GM21737 (cell line): ENCODE data around the gene DNM3.
A peak's percentile ranks its signal among the peaks of the same experiment; 100 is the strongest.

Experiments used
- ATAC-seq: cut with Tn5 transposase; IDR thresholded peaks from one replicate; pipeline ENCODE4 v1.9.1; 2021; ENCODE audit warnings: mild to moderate bottlenecking, moderate library complexity; ENCODE audit not compliant: unreplicated experiment

DNM3 gene

DNA sequence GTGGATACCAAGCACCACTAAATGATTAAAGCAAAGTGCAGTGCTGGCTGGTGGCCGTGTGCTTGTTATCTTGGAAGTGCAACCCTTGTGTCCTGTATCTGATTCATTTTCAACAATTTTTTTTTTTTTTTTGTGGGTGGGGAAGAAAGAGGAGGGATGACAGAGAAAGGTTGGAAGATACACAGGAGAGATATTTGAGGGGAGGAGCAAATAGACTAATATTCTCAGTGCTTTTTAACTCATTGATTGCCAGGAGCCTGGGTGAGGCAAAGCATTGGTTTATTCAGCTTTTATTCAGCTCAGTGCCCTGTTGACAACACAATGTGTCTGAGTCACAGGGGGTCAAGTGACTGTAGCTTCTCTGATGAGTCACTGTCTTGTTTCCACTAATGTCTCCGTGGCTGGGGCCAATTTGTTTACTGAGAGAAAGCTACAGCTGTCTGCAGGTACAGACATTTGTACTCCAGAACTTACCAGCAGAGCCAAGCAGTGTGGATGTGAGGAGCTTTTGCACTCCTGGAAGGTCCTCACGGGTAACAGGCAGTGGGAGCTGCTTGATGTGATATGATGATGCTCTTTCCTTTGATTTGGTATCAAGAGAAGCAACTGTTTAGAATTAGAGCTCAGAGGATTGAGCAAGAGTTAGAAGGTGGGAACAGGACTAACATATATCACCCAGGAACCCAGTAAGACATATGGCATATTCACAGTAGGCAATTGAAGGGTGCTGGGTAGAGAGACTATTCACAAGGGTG is 23.6 kb upstream of the DNM3 start:
- ATAC-seq = peak; percentile 60

DNA sequence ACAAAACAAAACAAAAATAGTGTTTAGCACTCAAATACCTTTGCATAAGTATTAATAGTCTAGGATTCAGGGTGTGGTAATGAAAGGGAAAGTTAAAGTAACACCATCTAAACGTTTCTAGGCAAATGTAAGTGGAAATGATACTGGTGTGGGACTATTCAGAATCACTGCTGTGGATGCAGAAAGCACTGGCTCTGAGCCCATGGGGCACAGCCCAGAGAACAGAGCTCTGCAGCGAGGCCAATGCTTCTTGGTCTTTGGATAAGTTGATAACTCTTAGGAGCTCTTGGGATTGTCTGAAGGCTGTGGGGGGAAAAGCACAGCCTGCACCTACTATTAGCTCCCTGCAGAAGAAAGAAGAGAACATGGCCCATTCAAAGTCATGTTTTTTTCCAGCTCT is 21.4 kb upstream of the DNM3 start:
- no peak for ATAC-seq

DNA sequence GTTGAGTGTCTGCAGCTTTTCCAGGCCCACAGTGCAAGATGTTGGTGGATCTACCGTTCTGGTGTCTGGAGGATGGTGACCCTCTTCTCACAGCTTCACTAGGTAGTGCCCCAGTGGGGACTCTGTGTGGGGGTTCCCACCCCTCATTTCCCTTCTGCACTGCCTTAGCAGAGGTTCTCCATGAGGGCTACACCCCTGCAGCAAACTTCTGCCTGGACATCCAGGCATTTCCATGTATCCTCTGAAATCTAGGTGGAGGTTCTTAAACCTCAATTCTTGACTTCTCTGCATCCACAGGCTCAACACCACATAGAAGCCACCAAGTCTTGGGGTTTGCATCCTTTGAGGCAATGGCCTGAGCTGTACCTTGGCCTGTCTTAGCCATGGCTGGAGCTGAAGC is 14.3 kb upstream of the DNM3 start:
- no peak for ATAC-seq

DNA sequence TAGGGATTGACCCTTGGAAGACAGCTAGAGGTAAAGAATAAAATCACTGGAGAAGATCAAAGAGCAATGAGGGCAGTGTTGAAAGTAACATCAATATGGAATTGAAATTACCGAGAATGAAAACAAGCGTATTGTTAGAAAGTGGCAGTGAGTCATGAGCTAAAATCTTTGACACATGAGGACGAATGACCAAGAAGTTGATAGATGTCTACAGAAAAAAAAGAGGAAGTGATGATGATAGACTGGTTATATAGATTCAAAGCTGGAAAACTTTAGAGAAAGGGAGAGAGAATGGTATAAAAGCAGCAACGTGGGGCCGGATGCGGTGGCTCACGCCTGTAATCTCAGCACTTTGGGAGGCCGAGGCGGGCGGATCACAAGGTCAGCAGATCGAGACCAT is 12.5 kb upstream of the DNM3 start:
- no peak for ATAC-seq

DNA sequence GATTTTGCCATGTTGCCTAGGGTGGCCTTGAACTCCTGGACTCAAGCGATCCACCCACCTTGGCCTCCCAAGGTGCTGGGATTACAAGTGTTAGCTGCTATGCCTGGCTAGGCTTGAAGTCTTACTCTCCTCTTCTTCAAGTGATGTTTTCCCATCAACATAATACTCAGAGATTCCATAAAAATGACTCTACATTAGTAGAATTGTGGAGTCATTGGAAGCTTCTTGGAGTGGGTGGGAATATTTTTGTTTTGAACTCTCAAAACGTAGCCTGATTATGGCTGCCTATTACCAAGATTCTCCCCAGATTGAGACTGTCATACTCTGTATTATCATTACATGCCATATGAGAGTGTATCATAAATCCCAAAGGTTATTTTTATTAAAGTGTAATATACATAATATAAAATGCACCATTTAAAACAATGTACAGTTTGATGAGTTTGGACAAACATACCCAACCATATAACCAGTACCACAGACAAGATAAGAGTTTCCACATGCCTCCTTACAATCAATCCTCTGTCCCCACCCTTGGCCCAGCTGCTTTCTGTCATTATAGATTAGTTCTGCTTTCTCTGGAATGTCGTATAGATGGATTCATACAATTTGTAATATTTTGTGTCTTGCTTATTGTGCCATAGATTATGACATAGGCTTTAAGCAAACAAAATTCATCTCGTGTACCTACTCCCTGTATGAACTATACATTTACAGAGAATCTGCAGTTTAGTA is 8.0 kb upstream of the DNM3 start:
- no peak for ATAC-seq

DNA sequence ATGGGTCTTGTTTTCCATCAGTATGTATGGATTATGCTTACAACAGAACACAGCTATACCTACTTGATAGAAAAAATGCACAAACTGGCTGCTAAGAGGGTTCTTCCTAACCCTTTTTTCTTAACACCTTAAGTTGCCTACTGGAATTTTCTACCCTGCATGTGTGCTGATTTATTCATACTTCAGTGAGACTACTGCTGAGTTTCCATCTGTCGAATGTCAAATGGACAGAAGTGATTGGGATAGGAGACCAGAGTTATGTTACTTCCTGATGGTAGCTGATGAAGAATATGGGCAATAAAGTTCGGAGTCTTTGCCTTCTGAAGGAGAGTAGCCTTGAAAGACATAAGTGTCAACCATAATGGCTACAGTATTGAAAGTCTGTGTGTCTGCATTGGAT is 6.5 kb upstream of the DNM3 start:
- ATAC-seq = no peak

DNA sequence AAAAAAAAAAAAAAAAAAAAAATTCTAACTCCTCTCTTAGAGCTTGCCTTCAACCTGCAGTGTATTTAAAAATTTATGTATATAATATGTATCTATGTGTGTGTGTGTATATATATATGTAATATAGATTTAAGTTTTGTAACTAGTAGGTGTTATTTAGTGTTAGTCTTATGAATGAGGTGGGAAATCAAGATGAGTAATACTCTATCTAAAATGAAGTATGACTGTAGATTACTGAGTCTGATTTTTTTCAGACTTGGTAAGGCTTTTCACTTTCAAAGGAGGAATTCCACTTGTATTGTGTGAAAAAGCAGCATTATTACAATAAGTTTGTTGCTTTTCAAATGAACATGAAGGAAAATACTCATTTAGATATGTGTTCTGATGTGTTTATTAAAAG is 5.4 kb upstream of the DNM3 start:
- ATAC-seq = no peak

DNA sequence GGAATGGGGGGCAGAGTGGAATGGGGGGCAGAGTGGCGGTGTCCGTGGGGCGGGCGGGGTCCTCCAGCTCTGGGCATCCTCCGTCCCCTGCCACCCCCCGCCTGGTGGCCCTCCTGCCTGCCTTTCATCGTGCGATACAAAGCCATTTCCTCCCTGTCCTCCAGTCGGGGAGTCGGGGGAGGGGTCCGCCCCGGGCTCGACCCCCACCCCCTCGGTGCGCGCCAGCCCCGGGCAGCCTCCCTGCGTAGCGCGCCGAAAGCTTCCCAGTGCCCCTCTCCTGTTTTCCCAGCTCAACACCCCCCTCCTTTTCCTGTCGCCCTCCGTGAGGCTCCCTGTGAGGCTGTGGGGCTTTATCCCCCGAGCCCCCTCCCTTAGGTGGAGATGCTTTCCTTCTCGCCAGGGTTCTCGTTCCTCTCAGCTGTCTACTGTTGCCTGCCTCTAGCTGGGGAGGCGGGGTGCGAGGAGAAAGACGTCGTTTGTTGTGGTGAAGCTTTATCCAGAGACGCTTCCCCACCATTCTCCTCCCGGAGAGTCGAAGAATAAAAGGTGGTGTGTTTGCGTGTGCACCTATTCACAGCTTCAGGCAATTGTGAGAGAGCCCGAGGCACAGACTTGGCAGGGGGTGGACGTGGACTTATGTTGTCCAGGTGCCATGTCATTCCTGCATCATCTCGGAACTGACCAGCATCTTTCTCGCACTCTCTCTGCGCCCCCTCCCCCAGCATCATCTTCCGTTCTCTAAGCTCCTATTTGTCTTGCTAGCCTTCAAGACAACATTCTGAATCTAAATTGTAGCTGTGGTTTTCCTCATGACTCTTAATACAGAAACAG is 848 bp downstream of the DNM3 start:
- ATAC-seq = no peak

DNA sequence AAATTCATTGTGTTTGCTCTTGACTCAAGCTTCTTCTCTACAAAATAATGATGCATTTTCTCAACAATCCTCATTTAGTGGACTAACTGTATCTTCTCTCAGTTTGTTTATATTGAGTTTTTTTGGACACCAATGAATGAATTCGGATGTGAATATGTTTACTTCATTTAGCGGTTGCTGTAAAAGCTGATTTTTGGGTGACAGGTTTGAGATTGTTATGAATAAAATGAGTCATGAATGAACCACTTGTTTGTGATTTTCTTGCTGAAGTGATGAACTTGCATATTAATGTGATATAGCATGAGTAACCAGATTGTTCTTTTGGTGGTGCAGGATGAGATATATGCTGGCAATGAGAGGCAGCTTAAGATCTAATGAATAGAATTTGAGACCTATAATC is 3.1 kb downstream of the DNM3 start:
- ATAC-seq = no peak

DNA sequence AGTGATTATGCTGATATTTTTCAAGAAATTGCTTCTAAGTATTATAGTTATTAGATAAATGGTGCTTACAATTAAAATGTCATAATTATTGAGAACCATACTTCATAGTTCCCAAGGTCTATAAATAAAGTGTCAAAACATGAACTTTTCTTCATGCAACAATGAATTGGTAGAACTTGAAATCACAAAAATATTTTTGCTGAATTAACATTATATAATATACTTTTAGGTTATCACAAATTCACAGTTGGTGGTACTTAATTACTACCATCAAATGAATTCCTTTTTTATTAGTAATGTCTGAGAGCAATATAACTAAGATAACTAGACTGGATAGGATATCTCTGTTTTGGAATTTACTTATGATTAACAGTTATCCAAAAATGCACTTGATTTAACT is 4.7 kb downstream of the DNM3 start:
- ATAC-seq = no peak

DNA sequence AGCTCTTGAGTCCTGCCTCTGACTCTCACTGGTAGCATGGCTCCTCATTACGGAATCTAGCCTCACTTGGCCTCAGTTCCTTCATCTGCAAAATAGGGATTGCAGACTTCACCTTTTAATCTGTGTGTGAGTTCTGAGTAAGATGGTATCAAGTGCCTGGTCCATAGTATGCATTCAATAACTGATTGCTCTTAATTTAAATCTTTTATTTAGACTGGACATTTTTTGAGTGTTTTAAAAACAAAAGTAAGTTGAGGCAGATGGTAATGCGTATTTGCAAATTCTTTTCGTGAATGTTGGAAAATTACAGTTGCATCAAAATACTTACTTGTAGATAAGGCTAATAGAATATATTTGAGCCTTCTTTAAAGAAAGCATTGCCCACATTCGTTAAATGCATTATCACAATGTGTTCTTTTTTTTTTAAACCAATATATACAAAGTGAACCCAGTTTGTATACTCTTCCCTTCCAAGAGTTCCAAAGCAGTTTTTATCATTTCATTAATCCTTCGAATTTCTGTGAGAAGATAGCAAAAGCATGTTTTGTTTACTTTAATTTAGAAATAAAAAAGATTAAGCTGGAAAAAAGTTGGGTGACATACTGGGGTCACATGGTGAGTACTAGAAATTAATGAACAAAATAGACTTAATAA is 8.1 kb downstream of the DNM3 start:
- ATAC-seq = no peak

DNA sequence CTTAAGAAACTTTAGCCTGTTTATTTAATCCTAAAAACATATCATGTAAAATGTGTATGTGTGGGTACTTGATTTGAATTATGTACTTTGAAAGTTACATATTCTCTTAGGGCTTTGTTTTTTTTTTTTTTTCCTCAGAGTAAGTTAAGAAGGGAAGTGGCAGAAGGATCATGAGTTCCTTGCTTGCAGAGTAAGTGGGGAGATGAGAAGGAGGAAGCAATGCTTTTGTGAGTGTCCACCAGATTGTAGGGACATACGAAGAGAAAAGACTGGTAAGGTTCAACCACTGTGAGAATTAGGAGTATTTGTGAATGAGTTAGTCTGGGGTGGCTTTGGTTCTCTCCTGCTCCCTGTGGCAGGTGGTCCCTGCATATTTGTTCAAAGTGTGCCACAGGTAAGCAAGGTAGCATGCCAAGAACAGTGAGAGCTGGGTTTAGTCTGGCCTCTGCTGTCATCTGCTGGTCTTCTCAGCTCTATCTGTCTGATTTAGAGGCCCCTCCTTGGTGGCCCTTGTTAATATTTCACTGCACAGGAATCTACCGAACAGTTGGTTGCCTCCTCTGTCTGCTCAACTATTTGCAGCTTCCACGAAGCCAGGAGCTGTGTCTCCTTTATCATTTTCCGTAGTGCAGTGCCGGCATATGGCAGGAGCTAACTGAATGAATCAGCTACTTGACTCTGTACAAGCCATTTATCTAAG is 9.5 kb downstream of the DNM3 start:
- no peak for ATAC-seq

DNA sequence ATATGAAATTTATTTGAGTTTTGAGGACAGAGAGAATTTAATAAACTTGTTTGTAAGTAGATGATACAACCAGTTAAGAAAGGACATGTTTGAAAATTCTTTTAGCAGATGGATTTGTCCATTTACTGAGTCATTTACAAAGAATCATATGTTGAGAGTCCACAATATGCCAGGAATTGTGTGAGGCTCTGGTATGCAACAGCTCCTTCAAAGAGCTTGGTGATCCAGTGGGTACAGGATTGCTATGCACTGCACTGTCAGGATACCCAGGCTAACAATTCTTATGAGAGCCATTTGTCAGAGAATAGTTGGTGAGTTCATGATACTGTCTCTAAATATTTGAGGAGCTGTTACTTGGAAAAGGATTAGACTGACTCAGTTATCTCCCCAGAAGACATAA is 11.0 kb downstream of the DNM3 start:
- no peak for ATAC-seq

DNA sequence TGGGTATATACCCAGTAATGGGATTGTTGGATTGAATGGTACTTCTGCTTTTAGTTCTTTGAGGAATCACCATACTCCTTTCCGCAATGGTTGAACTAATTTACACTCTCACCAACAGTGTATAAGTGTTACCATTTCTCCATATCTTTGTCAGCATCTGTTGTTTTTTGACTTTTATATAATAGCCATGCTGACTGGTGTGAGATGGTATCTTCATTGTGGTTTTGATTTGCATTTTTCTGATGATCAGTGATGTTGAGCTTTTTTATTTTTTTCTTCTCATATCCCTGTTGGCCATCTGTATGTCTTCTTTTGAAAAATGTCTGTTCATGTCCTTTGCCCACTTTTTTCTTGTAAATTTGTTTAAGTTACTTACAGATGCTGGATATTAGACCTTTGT is 14.1 kb downstream of the DNM3 start:
- ATAC-seq = no peak

DNA sequence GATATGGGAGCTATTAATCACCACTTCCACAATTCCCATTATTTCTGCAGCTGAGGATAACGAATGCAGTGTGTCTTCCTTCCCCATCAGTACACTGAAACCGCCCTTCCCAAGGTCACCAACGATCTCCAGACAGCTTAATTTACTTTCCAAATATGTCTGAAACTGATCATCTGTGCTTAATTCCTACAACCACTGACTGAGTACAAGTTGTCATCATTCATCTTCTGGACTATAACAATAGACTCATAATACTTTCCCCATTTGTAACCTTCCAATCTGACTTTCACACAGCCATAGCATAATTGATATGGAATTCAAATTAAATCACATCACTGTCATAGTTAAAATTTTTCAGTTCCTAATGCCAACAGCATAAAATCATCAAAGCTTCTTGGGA is 17.4 kb downstream of the DNM3 start:
- no peak for ATAC-seq

DNA sequence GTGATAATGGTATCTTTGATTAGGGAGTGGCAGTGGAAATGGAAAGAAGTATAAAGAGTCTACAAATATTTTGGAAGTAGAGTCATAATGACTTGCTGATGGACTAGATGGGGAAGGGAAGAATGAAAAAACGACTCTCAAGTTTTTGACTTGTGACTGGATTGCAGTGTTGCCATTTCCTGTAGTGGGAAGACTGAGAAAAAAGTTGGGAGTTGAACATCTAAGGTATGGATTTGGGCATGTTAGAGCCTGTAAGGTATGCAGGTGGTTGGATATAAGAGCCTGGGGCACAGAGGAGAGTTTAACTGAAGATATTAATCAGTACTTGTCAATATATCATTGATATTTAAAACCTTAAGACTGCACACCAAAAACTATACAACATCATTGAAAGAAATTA is 19.4 kb downstream of the DNM3 start:
- ATAC-seq = no peak

DNA sequence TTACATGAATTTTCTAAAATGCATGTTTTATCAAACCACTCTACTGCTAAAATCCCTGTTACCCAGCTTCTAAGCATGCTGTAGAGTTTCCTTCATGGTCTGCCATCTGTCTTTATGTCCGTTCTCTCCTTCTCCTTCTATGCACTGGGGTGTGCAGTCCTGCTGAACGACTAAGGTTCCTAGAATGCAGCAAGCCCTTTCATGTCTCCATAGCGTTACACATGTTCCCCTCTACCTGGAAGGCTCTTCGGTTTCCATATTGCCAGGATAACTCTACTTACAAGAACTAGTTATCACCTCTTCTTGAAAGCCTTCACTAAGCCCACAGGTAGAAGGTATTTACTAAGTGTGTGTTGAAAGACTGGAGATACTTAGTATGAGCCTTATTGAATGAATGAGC is 22.2 kb downstream of the DNM3 start:
- ATAC-seq = no peak

DNA sequence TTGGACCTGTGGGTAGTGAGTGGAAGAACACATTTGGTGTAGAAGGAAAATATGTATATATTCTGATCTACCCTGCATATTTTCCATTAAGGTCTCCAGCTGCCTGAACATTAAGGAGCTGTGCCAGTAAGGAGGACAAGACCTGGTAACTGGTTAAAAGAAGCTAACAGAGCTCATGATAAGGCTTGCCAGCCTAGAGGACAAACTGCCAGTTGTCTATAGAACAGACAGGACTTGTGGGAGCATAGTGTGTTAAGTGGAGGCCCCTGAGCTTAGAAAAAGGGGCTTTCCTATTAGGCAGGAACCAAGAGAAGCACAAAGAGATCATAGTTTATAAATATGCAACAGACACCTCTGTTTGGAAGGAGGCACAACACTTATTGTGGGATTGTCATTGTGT is 23.0 kb downstream of the DNM3 start:
- no peak for ATAC-seq

DNA sequence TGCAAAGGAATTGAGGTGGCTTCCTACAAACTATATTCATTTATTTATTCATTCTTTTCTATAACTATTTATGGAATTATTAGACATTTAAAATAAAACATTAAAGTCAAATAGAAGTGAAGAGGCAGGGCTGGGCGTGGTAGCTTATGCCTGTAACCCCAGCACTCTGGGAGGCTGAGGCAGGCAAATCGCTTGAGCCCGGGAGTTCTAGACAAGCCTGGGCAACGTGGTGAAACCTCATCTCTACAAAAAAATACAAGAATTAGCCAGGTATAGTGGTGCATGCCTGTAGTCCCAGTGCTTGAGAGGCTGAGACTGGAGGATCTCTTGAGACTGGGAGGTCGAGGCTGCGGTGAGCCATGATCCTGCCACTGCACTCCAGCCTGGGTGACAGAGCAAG is 23.8 kb downstream of the DNM3 start:
- no peak for ATAC-seq

DNA sequence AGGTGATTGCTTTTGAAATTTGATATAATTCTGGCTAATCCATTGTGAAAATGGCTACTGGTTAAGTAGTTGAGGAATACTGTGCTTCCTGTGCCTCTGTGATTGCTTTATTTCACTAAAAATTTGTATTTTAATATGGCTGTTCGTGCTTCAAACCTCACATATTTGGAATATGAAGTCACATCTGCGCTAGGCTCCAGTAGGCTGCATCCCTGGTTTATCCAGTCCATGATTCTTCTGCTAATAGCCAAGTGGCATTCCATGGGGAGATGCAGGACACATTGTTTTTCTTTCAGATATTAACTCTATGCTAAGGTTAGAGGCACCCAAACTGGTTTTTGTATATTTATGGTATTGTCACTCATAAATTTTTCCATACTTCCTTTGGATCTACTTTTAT is 25.9 kb downstream of the DNM3 start:
- no peak for ATAC-seq
